Measurements from ENCODE around the gene FYN.
A peak's percentile ranks its signal among the peaks of the same experiment; 100 is the strongest.

FYN gene

GRCh38 chr6:111782887-111783466 is 90.3 kb downstream of the FYN start:
- DNase-seq = no peak

GRCh38 chr6:111782192-111782809 is 91.0 kb downstream of the FYN start:
- DNase-seq = no peak

- DNase-seq = peak; percentile 55
Measured at GRCh38 chr6:111781041-111781708, 92.1 kb downstream of the FYN start.

DNA sequence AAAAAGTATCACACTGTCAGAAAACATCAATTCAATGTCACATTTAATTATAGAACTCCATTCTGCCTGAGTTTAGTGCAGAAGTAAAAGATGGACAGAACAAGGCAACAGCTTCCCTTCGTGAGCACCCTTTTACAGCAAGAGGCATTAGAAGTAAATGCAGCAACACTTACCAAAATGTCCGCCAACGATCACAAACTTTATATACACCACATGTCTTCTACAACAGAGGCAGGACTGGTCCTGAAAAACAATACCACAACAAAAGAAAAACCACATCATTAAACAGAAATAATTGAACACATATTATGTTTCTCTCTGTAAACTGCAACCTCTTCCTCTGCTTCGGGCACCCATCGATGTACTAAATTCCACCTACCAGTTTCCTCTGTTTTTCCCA is 92.9 kb downstream of the FYN start:
- DNase-seq = no peak

DNA sequence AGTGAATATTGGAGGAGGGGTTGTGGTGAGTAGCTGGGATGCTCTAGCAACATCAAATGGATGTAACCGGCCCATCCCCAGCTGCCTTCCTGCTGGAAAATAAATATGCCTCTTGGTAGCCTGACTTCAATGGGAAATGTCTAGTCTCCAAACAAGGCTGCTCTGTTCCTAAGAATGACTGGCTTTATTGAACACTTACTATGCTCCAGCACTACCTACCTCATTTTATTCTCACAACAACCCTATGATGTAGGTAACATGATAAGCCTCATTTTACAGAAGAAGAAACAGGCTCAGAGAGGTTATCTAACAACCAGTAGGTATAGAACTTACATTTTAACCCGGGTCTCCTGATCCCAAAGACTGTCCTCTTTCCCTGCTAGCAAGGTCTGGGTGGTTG is 93.6 kb downstream of the FYN start:
- no peak for DNase-seq

- no peak for DNase-seq
Measured at GRCh38 chr6:111779031-111779430, 94.2 kb downstream of the FYN start.

- DNase-seq = no peak
Measured at GRCh38 chr6:111777357-111777756, 95.9 kb downstream of the FYN start.

- no peak for DNase-seq
Measured at GRCh38 chr6:111776236-111777221, 96.7 kb downstream of the FYN start.

GRCh38 chr6:111775145-111775922 is 97.9 kb downstream of the FYN start:
- DNase-seq = peak; percentile 59

DNA sequence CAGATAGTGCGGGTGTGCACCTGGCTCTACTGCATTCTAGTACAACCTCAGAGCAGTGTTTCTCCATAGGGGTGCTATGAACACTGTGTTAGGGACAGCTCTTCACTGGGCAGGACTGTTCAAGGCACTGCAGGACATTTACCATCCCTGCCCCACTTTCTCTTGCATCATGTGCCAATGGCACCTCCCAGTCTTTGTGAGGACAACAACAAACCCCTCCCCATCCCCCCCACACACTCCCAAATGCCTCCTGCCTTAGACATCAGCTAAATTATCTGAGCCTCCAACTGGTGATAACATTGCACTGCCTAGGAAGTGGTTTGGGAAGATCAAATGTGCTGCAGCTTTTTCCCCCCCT is 98.9 kb downstream of the FYN start:
- peak; percentile 53 for DNase-seq

DNA sequence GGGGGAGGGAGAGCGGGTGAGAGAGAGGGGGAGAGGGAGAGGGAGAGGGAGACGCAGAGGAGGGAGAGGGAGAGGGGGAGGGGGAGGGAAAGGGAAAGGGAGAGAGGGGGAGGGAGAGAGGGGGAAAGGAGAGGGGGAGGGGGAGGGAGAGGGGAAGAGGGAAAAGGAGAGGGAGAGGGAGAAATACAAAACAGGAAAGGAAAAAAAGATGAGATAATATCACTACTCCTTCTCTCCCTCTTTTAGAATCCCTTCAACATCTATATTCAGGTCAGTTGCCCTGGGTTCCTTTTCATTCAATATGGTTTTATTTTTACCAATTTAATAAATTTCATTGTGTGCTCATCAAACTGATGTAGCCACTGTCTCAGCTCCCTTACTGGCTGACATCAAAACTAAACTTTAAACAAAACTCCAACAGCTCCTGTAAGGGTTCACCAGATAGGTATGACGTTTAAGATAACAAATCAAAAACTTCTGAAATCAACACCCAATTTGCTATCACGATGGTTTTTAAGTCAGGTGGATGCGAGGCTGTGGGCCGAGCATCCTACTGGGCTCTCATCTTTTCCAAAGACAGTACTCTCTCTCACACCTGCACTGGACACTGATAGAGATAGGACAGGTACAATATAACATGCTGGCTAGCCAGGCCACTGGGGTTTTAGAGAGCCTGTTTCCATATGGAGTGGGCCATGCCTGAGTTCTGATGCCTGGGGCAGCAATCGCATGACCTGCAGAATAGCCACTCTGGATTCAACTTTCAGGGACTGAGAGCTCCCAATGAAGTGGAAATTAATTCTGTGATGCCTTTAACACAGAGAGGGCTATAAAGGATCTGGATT is 99.5 kb downstream of the FYN start:
- no peak for DNase-seq

DNA sequence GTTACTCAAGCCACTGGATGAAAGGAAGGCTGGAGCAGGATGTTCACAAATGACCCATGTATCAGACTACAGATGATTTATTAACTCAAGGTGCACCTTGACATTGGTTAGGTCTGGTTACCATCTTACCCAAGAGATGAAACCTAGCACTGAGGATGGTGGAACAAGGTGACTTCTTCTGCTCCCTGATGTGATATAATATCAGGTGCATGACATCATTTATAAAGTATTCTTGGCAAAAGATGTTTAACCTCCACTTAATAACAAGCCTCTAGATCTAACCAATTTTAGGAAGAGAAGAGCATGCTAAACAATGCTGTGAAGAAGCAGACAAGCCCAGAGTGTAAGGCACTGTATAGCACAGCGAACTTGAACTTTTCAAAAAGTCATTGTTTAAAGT is 100.9 kb downstream of the FYN start:
- DNase-seq = no peak

- no peak for DNase-seq
Measured at GRCh38 chr6:111771629-111772028, 101.6 kb downstream of the FYN start.

DNA sequence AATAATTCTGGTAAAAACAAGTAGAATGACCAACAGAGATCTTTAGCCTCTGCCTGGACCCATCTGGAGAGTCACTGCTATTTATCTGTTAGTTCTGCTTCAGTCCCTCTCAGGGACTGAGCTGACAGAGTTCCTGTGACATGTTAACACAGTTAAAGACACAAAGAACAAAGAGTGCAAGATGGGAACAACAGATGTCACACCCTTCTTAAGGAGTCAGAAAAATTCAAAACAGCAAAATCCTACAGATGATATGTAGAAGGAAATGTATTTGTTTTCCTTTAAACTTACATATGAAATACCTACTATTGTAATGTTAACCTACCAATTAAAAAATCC is 102.2 kb downstream of the FYN start:
- no peak for DNase-seq

DNA sequence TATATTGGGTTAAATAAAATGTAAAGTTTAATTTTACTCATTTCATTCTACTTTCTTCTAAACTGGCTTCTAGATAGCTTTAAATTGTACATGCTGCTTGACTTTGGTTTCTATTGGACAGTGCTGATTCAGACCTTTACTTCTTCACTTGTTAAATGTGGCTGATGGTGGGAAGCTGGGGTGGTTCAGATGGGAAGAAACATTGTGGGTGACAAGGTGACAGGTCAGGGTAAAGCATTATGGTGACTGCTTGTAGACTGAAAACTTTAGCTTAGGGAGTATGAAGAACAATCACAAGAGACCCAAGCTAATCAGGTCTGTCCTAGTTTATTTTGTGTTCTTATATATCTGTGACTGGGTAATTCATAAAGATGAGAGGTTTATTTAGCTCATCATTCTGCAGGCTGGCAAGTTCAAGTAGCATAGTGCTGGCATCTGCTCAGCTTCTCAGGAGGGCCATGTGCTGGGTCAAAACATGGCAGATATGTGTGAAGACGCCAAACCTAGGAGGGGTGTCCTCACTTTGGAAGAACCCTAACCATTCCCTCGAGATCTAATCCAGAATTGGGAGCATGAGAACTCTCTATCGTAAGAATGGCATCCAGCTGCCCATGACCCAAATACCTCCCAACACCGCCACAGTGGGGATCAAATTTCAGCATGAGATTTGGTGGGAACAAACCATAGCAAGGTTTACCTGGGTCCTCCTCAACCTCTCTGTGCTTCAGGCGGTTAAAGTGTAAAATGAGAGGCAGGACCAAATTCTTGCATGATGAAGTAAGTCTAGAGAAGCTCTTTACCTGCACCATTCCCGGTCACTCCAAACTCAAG is 102.8 kb downstream of the FYN start:
- DNase-seq = no peak

GRCh38 chr6:111769365-111770152 is 103.7 kb downstream of the FYN start:
- DNase-seq = no peak

DNA sequence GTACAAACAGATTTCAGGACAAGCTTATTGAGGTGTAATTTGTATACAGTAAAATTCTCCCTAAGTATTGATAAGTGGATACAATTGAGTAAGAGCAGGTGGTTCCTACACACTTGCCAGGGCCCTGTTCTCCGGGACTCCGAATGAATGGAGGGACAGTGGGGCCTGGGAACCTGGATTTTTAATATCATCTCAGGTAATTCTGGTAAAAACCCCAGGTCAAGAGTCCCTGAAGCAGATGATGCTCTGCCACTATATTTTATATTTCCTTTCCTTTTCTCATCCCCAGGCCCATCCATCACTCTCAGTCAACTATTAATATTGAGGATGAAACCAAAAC is 104.9 kb downstream of the FYN start:
- DNase-seq = no peak

- no peak for DNase-seq
Measured at GRCh38 chr6:111767752-111768430, 105.4 kb downstream of the FYN start.

- peak; percentile 85 for DNase-seq
Measured at GRCh38 chr6:111766201-111766857, 106.9 kb downstream of the FYN start.

All from fibroblast of skin of right quadriceps (primary cell).